HG03460 (cell line): ENCODE measurements around the gene FAM20C.

ENCODE experiments used
- ATAC-seq: cut with Tn5 transposase; IDR thresholded peaks from one replicate; pipeline ENCODE4 v1.9.1; 2021; ENCODE audit not compliant: unreplicated experiment

The FAM20C gene

DNA sequence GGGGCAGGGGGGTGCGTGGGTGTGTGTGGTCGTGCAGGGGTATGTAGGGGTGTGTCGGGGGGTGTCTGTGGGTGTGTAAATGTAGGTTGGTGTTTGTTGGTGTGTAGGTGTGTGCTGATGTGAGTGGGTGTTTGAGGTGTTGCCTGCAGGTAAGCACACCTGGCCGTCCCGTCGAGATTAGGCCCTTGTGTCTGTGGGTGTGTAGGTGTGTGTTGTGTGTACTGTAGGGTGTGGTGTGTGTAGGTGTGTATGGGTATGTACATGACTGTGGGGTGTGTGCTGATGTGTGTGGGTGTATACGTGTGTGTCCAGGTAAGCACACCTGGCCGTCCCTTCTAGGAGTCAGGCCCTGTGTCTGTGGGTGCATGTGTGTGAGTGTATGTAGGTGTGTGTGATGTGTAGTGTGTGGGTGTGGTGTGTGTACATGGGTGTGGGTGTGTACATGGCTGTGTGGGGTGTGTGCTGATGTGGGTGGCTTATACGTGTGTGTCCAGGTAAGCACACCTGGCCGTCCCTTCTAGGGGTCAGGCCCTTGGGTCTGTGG is 15.8 kb downstream of the FAM20C start:
- no peak for ATAC-seq

DNA sequence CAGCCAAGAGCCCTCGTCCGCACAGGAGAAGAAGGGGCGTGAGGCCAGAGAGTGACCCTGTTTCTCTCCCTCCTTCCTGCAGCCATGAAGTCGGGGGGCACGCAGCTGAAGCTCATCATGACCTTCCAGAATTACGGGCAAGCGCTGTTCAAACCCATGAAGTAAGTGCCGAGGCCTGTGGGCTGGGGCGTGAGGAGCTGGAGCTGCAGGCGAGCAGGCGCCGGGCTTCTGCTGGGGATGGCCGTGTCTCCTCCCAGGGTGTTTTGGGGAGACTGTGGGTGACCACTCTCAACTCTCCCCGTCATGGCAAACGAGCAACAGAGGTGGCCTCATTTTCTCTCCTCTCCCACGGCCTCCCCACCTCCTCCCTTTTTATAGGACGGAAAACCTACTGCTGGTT is 16.4 kb downstream of the FAM20C start:
- ATAC-seq = no peak

DNA sequence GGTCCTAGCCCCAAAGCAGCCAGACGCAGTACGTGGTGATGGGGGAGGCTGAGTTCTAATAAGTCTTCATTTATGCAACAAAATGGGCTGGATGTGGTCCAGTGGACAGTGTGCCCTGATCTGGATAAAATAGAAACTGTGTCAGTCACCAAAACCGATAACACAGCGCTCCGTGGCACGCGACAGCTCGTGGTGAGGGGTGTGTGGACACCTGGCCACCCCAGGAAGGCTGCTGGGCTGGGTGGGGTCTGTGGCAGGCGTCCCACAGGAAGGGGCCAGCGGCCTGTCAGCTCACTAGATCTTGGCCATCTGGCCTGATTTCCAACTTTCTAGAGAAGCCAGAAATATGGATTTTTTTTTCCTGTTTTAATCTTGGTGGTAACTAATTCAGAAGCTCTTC is 17.0 kb downstream of the FAM20C start:
- ATAC-seq = no peak

DNA sequence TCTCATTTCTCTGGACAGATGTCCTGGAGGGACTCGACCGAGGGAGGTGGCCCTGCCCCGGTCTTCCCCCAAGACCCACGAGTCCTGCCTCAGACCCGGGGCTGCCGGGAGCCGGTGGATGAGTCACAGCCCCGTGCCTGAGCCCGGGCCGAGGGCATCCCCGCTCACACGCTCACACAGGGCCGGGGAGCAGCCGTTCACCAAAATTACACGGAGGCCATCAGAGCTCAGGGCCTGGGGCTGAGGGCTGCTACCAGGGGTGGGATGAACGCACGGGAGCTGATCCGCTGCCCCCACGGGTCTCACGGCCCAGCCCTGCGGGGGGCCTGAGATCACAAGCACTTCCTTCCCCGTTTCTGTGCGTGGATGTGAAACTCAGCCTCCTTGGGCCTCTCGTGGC is 17.5 kb downstream of the FAM20C start:
- no peak for ATAC-seq

DNA sequence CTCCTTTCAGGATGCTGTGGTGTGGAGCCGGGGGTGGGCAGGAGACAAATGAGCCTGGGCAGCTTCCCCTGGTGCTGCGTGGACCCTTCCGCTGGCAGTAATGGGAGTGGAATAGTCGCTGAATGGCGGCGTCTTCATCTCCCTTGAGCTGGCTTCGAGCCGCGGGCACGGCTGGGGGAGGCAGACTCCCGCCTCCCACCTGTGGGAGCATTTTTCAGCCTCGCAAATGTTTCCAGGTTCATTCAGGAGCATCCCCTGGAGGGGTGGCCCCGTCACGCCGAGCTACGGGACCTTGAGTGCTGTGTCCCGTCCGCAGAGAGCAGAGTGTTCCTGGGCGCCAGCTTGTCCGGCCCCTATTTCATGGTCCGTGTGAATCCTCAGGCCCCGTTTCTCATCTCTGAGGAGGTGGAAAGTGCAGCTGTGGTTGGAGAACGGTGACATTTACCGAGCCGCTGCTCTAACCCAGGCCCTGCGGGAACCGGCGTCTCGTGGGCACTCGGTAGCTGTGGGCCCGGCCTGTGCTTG is 18.1 kb downstream of the FAM20C start:
- no peak for ATAC-seq

DNA sequence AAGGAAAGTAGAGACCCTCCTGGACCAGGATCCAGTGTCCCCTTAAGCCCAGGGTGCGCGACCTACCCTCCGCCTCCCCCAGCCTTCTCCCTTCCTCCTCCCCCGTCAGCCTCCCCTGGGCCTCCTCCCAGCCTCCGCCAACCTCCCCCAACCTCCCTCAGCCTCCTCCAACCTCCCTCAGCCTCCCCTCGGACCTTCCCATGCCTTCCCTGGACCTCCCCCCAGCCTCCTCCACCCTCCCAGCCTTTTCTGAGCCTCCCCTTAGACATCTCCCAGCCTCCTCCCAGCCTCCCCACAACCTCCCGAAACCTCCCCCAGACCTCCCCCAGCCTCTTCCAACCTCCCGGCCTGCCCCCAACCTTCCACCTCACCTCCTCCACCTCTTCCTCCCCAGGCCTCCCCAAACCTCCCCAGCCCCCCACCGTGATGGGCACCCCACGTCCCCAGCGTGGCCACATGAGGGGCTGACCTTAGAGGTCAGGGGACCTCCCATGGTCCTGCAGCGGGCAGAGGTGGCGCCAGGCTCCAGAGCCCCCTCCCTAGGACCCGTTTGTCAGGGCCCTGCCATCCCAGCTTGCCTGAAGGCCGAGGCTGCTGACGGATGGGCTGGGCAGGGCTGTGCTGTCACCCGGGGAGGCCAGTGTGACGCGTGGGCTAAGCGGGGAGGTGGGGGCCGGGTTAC is 18.8 kb downstream of the FAM20C start:
- no peak for ATAC-seq

DNA sequence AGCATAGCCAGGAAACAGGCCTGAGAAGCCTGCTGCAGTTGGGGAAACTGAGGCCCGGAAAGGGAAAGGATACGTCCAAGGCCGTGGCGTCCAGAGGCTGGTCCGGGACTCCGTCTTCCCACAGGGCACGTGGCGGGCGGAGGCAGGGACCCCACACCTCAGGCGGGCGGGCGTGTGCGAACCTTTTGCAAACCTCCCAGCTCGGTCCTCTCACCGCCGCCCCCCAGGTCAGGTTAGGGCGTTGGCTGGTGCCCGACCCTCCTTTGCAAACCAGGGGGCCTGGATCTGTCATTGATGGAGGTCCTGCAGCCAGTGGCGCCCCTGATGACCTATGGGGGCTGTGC is 19.3 kb downstream of the FAM20C start:
- no peak for ATAC-seq

DNA sequence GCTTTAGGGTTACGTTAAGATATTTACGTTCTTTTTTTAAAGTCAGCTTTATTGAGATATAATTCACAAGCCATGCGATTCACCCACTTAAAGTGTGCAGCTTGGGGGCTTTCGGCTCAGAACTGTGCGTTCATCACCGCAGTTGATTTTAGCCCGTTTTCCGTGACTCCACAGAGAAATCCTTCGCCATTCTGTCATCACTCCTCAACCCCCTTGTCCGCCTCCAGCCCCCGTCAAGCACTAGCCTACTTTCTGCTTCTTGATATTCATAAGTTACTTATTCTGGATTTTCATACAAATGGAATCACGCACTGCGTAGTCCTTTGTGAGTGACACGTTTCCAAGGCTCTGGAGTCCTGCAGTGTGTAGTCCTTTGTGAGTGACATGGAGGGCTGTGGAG is 20.4 kb downstream of the FAM20C start:
- ATAC-seq = no peak

DNA sequence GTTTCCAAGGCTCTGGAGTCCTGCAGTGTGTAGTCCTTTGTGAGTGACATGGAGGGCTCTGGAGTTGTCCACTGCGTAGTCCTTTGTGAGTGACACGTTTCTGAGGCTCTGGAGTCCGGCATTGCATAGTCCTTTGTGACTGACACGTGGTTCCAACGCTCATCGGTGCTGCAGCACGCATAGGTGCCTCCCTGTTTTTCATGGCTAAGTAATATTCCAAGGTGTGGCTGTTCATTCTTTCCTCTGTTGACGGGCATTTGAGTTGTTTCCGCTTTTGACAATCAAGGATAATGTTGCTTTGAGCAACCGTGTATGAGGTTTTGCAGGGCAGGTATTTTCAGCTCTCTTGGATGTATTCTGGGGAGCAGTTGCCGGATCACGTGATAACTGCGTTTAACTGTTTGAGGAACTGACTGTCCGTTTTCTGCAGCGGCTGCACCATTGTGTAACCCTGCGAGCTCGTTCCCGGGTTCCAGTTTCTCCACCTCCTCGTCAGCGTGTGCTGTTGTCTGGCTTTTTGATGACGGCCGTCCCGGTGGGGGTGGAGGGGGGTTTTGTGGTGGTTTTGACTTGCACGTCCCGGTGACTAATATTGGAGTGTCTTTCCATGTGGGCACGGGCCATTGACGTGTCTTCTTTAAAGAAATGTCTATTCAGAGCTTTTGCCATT is 21.1 kb downstream of the FAM20C start:
- no peak for ATAC-seq

DNA sequence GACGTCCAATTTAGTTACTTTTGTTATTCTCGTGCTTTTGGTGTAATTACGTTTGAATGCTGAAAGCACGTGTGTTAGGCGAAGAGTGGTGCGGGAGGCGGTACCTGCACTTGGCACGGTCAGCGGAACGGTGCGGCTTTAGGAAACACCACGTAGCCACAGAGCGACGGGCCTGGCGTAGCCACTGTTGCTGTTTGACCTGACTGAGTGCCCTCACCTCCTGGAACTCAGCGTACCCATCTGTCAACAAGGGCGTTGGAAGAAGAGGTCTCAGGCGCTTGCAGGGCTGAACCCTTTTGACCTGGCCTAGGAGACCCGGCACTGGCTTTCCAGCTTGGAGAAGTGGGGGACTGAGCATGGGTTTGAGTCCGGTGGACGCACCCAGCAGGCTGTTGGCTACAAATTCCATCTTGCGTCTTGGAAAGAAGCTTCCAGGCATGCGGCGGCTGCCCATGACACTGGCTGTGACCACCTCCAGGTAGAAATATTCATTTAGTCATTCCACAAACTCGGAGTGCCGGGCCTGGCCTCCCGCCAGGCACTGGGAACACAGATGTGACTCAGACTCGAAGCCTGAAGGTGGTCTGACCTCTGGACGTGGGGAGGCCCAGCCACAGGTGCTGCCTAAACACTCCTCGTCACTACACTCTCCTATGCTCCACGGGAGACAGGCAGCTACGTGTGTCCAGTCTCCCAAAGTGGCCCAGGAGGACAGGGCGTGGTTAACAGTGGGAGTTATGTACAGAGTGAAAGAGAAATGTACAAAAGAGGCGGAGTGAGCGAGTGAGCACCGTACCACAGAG is 22.2 kb downstream of the FAM20C start:
- ATAC-seq = no peak

DNA sequence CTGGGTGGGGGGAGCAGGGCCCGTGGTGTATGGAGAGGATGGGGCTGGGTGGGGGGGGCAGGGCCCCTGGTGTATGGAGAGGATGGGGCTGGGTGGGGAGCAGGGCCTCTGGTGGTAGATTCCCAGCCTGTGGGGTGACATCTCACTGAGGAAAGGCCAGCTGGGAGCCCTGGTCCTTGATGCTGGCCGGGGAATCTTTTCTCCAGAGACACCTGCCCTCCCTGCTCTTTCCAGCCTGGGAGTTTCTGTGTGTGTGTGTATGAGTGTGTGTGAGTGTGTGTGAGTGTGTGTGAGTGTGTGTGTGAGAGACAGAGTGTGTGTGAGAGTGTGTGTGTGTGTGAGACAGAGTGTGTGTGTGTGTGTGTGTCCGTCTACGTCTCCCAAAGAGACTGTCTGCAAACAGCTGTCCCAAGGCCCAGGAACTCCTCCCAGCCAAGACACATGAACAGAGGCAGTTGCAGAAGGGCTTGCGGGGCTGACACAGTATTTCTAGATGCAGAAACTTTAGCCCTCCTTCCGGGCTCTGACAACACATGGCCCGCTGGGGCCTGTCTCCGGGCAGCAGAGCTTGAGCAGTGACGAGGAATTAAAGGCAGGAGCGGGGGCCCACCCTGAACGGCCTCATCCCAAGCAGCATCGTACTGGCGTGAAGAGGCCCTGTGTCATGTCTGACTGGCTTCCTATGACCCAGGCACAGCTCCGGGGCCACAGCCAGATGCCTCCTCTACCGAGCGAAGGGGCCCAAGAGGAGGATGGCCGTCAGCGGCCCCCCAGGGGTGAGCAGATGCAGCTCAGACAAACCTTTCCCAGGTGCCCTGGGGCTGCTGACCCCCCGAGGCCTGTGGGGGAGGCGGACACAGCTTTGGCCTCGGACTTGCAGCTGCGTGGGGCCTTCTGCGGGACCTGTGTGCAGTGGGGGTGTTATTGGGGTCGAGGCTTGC is 24.3 kb downstream of the FAM20C start:
- no peak for ATAC-seq

DNA sequence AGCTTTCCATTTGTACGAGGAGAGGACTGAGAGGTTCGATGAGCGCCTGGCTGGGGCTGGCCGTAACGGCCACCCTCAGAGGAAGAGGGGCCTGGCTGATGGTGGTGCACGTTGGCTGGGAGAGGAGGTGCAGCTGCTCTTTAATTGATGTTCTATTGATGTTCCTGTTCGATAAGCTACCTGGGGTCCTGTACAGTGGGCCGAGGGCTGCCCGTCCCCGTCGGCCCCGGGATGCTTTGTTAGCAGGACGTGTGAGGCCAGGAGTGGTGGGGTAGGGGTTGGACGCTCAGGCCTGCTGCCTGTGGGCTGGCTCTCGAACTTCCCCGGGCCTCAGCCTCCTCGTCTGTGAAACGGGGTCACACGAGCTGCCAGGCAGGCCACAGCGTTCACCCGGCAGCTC is 25.4 kb downstream of the FAM20C start:
- no peak for ATAC-seq

DNA sequence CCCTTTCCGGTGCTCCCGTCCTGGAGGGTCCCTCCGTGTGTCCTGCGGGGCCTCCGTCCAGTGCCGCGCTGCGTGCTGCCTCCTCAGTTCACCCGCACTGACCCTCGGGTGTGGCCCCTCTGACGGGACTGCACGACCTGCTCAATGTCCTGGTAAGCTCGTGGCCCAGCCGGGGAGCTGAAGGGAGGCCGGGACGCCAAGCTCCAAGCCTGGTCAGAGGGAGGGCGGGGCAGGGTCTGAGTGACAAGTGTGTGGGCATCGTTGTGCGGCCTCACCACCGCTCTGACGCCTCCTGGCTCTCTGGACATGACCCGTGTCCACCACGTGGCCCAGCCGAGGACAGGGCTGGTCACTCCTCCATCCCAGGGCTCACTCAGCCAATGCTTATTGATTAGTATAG is 25.9 kb downstream of the FAM20C start:
- ATAC-seq = no peak

DNA sequence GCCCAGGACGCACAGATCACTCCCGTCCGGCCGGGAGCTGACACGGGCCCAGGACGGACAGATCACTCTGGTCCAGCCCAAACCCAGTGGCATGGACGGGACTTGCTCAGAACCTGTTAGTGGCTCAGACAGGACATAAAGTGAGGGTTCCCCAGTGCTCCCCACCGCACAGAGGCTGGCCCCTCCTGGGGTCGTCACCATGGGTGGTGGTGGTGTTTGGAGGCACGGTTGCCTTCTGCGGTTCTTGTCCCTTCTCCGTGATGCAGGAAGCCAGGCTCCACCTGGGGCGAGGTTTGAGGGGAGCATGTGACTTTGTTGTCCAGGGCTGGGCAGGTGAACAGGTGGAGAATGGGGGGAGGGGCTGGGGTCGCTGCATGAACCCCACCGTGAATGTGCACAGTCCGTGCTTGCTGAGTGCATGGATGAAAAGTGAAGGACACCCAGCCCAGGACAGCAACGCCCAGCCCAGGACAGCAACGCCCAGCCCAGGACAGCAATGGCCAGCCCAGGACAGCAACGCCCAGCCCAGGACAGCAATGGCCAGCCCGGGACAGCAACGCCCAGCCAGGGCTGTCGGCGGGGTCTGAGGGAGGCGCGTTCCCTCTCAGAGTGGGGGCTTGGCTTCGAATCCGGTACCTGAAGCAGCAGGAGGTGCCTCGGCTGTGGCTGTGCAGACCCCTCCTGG is 26.7 kb downstream of the FAM20C start:
- no peak for ATAC-seq

DNA sequence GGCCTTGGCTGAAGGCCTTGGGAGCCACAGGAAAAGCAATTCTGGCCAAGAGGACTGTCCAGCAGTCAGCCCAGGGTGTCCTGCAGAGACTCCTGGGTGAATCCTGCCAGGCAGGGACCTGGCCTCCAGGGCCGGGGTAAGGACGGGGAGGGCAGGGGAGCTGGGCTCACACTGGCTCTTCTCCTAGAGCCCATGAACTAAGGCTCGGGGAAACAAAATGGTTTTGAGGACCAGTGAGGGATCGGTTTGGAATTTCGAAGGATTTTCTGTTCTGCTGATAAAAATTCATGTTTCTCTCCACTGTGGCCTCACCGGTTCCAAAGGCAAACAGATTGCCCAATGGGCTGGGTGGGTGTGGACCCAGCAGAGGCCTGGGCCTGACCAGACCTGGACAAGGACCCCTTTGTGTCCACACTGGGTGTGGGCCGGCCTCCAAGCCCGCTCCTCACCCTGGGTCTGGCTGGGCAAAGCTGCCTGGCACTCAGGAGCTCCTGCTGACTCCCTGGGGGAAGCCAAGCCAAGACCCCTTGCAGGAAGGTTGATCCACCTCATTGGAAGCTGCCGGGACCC is 27.3 kb downstream of the FAM20C start:
- ATAC-seq = no peak

DNA sequence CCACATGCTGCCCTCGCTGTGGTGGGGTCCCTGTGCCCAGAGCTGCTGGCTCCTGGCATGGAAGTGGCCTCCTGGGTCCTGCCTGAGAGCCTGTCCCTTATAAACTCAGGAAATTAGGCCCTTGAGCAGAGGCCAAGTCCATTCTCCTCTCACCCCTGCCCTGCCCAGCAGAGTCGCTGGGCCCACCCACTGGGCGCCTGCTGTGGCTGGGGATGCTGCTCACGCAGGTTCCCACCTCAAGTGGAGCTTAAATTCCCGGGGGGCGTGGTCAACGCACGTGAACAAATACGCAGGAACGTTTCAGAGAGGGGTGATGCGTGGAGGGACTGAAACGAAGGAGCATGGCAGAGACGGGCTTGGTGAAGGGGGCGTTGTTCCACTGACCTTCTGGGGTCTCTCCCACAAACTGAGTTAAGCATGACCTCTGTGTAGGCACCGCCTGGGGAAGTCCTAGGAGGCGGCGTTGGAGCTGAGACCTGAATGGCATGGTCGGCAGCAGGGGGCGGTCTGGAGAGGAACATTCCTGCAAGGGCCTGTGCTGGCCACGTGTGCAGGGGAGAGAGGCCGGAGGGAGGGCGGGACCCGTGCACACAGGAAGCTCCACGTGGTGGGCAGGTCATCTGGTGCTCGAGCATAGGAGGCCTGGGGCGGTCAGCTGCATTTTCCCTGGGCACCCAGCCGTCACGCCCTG is 27.9 kb downstream of the FAM20C start:
- ATAC-seq = no peak

DNA sequence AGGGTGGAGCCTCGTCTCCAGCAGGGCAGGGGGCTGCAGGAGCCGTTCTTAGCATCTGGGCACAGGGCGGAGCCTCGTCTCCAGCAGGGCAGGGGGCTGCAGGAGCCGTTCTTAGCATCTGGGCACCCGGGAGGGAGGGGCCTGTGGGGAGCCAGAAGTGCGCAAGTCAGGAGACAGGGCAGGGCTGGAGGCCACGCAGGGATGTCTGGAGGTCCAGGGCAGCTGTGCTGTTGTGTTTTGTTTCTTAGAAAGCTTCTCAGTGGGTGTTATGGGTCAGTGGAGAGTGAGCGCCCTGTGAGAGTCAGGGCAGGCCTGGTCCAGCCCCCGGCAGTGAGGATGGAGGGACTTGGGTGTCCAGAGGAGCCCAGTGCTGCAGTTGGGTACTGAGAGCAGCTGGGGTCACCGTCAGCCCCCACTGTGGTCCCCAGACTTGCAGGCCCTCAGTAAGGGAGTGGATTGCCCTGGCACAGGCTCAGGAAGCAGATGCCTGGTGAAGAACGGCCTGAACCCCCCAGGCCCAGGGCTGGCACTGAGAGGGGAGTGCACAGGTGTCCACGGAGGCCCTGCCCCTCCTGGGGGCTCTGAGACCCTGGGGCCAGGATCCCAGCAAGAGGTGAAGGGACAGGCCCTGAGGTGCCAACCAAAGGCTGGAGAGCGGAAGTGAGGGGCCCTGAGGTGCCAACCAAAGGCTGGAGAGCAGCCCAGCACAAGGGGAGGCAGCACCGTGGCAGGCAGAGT is 29.8 kb downstream of the FAM20C start:
- ATAC-seq = no peak

DNA sequence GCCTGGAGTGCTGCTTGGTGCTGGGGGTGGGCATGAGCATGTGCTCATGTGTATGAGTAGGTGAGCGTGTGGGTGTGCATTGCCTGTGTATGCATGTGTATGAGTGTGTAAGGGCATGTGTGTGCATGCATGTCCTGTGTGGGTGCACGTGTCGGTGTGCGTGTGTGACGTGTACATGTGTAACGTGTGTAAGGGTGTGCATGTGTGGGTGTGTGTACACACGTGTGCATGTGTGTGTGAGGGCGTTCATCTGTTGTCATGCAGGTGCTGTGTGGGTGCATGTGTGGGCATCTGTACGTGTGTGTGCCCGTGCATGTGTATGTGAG is 30.3 kb downstream of the FAM20C start:
- ATAC-seq = no peak
